HG03442 (cell line): ENCODE measurements around the gene CCIN.
"Not testable (repeated sequence)": the region's sequence is repeated elsewhere in the genome, so short reads cannot be mapped to it uniquely, and the experiment has no call there.

ENCODE experiments used
- ATAC-seq: cut with Tn5 transposase; IDR thresholded peaks from one replicate; pipeline ENCODE4 v1.9.1; 2021; ENCODE audit warnings: mild to moderate bottlenecking, moderate library complexity; ENCODE audit not compliant: unreplicated experiment

Gene CCIN

DNA sequence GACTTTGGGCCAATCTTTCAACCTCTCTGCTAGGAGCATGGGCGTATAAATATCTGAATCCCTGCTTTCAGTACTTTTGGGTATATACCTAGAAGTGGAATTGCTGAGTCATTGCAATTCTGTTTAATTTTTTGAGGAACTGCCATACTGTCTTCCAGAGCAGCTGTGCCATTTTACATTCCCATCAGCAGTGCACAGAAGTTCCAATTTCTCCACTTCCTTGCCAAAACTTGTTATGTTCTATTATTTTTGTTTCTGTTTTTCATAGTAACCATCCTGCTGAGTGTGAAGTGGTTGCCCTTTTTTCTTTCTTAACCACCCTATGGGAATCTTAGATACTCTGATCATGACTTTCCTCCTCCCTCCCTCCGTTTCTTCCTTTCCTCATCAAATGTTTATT lies 11.1 kb upstream of the CCIN start:
- ATAC-seq, result no peak

DNA sequence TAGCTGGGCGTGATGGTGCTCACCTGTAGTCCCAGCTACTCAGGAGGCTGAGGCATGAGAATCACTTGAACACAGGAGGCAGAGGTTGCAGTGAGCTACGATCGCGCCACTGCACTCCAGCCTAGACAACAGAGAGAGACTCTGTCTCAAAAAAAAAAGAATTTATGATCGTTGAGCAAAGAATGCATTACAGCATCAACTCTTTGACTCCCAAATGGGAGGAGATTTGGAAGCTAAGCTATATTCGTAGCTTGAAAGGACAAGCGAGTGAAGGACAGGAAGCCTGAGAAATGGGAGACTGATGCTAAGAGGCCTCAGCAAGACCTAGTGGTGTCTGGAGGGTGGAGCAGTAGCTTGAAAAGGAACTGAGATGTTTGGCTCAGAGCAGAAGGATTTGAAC lies 10.3 kb upstream of the CCIN start:
- no peak for ATAC-seq

DNA sequence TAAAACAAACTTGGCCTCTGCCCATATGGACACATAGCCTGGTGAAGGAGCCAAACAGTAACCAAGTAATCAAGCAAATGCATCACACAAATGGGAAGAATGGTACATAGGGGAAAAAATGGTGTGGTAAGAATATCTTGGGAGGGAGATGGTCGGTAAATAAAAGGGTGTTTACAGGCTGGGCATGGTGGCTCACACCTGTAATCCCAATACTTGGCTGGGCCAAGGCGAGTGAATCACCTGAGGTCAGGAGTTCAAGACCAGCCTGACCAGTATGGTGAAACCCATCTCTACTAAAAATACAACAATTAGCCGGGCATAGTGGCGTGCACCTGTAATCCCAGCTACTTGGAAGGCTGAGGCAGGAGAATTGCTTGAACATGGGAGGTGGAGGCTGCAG lies 9.7 kb upstream of the CCIN start:
- not testable (repeated sequence) for ATAC-seq

DNA sequence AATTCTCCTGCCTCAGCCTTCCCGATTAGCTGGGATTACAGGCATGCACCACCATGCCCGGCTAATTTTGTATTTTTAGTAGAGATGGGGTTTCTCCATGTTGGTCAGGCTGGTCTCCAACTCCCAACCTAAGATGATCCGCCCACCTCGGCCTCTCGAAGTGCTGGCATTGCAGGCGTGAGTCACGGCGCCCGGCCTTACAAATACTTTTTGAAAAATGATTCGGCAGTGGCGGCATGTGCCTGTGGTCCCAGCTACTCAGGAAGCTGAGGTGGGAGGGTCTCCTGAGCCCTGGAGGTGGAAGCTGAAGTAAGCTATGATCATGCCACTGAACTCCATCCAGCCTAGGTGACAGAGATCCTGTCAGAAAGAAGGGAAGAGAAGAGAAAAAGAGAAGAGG lies 9.1 kb upstream of the CCIN start:
- ATAC-seq, result not testable (repeated sequence)

DNA sequence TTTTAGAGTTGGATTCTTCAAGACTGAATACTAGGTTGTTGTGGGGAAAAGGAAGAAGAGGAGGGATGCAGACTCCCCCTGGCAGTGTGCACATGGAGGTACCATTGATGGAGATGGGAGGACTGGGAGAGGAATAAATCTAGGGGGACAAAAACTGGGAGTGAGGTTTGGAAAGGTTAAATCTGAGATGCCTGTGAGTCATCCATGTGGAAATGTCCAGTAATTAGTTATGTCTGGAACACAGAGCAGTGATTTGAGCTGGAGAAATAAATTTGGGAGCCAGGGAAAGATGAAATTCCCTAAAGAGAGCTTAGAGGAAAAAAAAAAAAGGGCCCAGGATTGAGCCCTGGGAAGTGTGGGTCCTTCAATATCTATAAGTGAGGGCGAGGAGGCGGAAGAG lies 8.0 kb upstream of the CCIN start:
- ATAC-seq, result no peak

DNA sequence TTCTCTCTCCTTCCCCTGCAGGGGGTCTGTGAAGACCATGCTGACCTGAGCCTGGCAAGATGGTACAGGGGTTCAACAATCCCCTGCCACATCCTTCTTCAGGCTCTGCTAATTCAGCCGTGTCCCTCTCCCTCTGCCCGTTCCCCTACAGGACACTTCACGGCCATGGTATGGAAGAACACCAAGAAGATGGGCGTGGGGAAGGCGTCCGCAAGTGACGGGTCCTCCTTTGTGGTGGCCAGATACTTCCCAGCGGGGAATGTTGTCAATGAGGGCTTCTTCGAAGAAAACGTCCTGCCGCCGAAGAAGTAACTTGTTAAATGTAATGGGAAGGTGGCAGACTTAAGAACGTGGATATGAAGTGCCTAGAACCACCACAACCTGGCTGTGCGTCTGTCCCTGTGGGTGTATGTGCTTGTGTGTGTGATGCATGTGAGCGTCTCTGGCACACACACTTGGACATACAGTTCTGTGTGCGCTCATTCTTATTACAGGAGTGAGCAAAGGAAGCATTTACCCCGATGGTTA lies 6.9 kb upstream of the CCIN start:
- no peak for ATAC-seq

DNA sequence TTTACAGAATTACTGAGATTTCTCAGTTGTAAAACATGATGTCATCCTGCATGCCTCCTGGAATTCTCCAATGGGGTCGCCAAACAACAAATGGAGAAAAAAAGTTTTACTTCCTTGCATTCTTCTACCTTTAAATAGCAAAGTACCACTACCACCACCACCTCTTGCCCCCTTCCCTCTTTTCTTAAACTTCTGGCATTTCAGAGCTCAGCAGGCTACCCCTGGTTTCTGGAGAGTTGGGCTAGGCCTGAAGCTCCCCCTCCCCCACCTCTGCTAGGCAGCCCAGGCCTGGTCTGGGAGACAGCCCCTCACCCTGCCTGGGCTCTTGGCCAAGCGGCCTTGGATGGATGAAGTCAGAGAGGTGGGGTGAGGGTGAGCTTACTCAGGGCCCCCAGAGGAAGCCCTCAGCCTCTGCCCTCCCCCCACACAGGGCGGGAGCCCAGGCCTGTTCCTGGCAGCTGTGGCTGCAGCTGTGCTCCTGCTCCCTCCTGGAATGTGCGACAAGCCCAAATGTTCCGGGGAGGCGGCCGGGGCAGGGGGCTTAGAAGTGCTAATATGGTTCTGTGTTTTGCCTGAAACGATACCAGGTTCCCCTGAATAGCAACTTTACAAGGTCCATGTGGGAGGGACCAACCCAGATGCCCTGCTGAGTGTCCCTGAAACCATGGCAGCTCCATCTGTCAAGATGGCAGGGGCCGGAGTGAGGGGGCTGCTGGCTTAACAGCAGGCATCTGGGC lies 6.0 kb upstream of the CCIN start:
- ATAC-seq, result no peak

DNA sequence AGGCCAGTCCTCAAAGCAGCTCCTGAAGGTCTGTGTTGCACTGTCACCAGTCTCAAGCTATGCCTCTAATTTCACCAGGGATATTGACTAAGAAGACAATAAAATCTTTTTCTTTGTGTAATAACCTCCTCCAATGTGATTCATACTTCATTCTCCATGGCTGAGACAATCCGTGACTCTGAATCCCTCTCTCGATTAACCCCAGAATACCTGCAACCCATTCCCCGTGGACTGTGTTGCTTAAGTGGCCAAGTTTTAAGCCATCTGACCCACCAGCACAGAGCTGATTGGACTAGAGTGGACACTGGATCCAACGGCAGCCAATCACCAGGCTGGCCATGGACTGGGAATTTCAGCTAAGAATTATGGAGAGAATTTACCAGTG lies 5.4 kb upstream of the CCIN start:
- no peak for ATAC-seq

DNA sequence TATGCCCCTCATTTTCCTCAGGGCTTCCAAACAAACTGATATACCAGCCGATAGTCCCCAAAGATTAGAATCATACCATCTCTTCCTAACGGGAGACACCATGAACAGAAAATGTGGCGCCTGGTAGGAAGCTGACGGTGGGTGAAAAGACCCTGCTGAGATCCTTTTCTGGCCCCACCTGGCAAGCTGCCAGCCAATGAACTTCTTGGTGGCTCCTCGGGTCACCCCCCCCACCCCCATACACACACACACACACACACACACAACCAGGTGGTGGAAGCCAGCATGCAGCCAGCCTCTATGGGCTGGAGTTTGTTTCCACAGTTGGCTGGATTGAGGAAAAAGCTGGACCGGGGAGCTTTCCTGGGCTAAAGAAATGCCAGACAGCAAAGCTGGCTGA lies 4.8 kb upstream of the CCIN start:
- no peak for ATAC-seq

DNA sequence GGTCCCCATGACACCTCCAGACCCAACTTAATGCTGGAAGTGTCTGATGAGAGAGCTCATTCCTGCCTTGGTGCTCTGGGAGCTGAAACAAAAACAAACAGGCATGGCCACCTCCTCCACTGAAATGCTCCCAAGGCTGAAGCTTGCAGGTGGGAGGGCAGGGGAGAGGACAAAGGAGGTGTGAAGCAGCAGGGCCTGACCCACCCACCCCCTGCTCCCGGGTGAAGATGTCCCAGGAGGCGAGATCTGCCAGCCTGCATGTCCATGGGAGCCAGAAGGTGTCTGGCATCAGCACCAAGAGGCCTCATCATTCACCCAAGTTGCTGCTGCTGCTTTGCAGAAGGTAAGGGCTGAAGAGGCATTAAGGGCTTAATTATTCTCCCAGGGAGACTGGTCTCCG lies 4.2 kb upstream of the CCIN start:
- no peak for ATAC-seq

DNA sequence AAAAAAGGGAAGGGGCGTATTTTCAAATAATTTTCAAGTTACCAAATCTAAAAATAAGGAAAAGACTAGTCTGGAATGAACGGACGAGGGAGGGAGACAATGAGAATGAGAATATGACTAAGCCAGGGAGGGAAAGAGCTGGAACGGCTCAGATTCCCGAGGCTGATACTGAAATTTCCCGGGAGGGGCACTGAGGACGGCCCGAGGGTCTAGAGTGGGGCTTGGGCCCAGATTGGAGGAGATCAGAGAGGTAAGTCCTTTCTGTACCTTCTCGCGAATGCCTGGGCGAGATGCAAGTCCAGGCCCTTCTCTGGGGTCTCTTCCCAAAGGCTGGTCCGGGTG lies 3.4 kb upstream of the CCIN start:
- ATAC-seq, result no peak

DNA sequence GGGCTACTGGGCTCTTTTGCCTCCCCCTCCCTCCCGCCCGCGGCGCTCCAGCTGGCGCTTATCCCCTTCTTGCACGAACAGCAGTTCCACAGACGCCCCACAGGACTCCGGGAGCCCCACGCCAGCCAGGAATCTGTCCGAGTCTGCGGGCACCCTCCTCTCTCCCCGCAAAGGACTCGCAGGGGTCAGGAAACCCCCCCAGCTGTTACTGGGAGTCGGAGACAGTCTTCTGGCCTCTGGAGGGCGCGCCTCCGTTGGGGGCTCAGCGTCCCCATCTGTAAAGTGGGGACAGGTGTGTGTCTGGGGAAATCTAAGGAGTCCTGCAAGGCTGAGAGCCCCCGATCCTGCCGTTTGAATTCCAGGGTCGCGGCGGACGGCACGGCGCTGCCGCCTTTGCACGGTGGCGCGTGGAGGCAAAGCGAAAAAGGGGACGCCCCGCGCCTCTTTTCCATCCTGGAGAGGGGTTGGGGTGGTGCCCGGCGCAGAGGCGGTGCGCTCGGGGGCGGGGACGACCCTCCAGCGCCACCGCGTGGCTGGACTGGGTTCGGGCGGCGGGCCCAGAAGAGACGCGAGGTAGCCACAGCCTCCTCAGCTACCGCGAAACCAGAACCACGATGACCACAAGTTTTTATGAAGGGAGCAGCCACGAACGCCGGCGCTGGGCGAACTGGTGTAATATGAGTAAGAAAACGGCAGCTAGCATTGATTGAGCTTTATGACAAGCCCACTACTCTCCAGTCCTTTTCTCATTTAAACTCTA lies 2.8 kb upstream of the CCIN start:
- ATAC-seq, result peak; percentile 69

DNA sequence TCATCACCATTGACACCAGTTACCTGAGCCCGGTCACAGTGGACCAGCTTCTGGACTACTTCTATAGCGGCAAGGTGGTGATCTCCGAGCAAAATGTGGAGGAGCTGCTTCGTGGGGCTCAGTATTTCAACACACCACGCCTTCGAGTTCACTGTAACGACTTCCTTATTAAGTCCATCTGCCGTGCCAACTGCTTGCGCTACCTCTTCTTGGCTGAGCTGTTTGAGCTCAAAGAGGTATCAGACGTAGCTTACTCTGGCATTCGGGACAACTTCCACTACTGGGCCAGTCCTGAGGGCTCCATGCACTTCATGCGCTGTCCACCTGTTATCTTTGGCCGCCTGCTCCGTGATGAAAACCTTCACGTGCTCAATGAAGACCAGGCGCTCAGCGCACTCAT lies 520 bp downstream of the CCIN start:
- ATAC-seq, result no peak

DNA sequence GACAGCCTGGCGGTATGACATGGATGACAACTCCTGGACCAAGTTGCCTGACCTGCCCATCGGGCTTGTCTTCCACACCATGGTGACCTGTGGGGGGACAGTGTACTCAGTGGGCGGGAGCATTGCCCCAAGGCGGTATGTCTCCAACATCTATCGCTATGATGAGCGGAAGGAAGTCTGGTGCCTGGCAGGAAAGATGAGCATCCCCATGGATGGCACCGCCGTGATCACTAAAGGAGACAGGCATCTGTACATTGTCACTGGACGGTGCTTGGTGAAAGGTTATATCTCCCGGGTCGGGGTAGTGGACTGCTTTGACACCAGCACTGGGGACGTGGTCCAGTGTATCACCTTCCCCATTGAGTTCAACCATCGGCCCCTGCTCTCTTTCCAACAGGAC lies 1.3 kb downstream of the CCIN start:
- ATAC-seq, result no peak

DNA sequence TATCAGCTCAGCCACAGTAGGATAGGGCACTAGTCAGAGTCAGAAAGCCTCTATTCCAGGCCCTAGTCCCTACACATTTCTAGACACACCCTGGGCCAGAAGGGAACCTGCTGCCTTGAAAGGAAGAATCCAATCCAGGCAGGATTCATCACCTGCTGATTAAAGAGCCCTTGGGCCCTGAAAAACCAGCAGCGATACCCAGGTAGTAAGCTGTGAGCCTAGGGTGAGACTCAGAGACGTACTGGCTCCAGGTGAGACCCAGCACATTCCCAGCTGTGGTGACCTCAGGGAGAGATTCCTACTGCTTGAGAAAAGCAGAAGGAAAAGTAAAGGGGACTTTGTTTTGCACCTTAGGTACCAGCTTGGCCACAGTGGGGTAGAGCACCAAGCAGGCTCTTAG lies 4.7 kb downstream of the CCIN start:
- ATAC-seq, result no peak

DNA sequence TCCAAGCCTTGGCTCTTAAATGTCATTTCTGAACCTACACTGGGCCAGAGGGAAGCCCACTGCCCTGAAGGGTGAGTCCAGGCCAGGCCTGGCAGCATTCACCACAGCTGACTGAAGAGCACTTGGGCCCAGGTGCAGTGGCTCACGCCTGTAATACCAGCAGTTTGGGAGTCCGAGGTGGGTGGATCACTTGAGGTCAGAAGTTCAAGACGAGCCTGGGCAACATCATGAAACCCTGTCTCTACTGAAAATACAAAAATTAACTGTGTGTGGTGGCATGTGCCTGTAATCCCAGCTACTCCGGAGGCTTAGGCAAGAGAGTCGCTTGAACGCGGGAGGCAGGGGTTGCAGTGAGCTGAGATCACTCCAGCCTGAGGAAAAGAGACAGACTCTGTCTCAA lies 5.1 kb downstream of the CCIN start:
- ATAC-seq, result no peak

DNA sequence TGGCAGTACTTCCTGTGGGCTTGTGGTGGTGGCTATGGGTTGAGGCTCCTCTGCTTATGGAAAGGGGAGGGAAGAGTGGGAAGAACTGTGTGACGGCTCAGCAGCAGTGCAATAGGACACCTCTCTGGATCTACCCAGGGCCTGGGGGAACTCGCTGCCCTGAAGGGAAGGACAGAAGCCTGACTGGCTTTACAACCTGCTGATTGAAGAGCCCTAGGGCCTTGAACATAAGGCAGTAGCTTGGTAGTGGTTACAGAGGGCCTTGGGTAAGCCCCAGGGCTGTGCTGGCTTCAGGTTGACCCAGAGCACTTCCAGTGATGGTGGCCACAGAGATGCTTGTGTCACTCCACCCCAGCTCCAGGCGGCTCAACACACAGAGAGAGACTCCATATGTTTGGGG lies 5.5 kb downstream of the CCIN start:
- no peak for ATAC-seq

DNA sequence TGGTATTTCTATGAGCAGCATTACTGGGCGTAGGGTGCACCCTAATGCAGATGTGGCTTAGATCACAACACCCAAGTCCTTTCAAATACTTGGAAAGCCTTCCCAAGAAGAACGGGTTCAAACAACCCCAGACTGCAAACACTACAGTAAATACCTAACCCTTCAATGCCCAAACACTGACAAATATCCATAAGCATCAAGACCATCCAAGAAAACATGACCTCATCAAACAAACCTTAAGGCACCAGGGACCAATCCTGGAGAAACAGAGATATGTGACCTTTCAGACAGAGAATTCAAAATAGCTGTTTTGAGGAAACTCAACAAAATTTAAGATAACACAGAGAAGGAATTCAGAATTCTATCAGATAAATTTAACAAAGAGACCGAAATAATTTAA lies 6.0 kb downstream of the CCIN start:
- ATAC-seq, result not testable (repeated sequence)

DNA sequence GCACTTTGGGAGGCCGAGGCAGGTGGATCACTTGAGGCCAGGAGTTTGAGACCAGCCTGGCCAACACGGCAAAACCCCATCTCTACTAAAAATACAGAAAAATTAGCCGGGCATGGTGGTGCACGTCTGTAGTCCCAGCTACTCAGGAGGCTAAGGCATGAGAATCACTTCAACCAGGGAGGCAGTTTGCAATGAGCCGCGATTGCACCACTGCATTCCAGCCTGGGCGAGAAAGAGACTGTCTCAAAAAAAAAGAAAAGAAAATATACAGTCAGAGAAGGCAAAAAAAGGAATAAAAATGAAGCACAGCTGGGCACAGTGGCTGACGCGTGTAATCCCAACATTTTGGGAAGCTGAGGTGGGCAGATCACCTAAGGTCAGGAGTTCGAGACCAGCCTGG lies 7.3 kb downstream of the CCIN start:
- not testable (repeated sequence) for ATAC-seq

DNA sequence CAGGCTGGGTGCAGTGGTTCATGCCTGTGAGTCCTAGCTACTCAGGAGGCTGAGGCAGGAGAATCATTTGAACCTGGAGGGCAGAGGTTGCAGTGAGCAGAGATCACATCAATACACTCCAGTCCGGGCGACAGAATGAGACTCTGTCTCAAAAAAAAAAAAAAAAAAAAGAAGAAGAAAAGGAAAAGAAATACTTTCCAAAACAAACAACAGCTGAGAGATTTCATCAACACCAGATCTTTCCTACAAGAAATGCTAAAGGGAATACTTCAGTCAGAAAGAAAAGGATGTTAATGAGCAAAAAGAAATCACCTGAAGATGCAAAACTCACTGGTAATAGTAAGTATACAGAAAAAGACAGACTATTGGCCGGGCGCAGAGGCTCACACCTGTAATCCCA lies 8.4 kb downstream of the CCIN start:
- ATAC-seq, result no peak

DNA sequence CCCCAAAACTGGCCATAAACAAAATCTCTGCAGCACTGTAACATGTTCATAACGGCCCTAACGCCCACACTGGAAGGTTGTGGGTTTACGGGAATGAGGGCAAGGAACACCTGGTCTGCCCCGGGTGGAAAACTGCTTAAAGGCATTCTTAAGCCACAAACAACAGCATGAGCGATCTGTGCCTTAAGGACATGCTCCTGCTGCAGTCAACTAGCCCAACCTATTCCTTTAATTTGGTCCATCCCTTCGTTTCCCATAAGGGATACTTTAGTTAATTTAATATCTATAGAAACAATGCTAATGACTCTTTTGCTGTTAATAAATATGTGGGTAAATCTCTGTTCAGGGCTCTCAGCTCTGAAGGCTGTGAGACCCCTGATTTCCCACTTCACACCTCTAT lies 11.1 kb downstream of the CCIN start:
- ATAC-seq, result not testable (repeated sequence)

DNA sequence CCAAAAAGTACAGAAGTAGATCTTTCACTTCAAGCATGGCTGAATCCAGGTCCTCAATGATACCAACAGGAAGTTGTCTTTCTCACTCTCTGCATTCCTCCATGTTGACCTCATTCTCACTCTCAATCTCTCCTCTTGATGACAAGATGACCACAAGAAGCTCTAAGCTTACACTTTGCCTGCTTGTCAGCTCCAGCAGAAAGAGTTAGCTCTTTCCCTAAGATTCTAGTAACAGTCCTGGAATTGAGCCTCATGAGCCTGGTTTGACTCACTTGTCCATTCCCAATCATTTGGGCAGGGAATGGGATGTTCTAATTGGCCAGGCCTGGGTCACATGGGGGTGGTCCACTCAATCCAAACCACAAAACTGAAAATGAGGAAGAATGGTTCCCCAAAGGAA lies 18.2 kb downstream of the CCIN start:
- no peak for ATAC-seq

DNA sequence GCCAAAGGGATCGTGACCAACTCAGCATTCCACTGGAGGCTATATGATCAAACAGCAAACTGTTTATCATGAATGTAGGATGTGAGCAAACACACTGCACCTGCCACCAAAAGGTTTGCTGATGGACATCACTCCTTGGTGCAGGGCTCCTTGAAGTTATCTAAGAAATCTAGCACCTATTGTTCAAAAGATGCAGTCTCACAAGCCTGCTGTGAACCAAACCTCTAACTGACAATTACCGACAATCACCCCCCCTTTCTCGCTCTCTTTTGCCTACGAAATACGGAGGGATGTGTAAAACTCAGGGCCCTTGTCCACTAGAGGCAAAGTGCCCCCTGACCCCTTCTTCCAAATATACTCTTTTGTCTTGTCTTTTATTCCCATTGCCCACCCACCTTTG lies 19.0 kb downstream of the CCIN start:
- no peak for ATAC-seq
